ENCODE results near the gene C10orf71. TPM values are rescaled to one million over a fixed set of nuclear protein-coding genes. Genes with fewer than 3 reads are reported as not detected.

Gene C10orf71
- total and polyA plus RNA-seq, 2 of the 8 experiments (the other 6 are each of a cell fraction or from before 2014, with no cell fraction given): not detected

GRCh38 chr10:49368256-49368655 is 69.3 kb downstream of the C10orf71 start (continued):
- no peak for TF ChIP-seq JUN (IDR thresholded peaks at IDR 0.05; ENCODE audit: low read depth, low read length)
- TF ChIP-seq CTBP2 (IDR thresholded peaks at IDR 0.05; ENCODE audit: borderline replicate concordance, insufficient read depth, insufficient read length, low read length): no peak
- TF ChIP-seq SIN3A (conservative IDR thresholded peaks at IDR 0.05 in 1 of 2, IDR thresholded peaks at IDR 0.05 in 1 of 2; ENCODE audit: low read depth in 1 of 2, low read length in 2 of 2): no peak
- no peak for TF ChIP-seq NRF1 (IDR thresholded peaks at IDR 0.05; ENCODE audit: low read depth, low read length)
- TF ChIP-seq PHF8 (conservative IDR thresholded peaks at IDR 0.05; ENCODE audit: low read depth, low read length): no peak
